ENCODE measurements around the gene IRF5.

GRCh38 chr7:128963327-128963757, 25.6 kb downstream of the IRF5 start:
- no peak for TF ChIP-seq CTCF (IDR thresholded peaks at IDR 0.05)
- no peak for TF ChIP-seq POLR2A (IDR thresholded peaks at IDR 0.05)
- no peak for TF ChIP-seq POLR2AphosphoS5 (IDR thresholded peaks at IDR 0.05)
